Liver (tissue), 9 donors: ENCODE data around the gene SERTAD1. TPM values are rescaled to one million over a fixed set of nuclear protein-coding genes. Genes with fewer than 3 reads are reported as not detected.
"Not testable (repeated sequence)": the region's sequence is repeated elsewhere in the genome, so short reads cannot be mapped to it uniquely, and the experiment has no call there.

Experiments
- DNase-seq: peaks from one replicate; pipeline ENCODE4 v3.0.0-alpha.2; 2017; ENCODE audit warnings: low spot score
- H3K27ac ChIP-seq, 2 donors: one replicate each; pipeline ENCODE4 v1.7.0; 2013; ENCODE audit warnings: inconsistent platforms in 2 of 2, low read length in 2 of 2, control low read depth in 1 of 2, low read depth in 1 of 2, mild to moderate bottlenecking in 1 of 2
- H3K27me3 ChIP-seq, 4 donors: one replicate each; pipeline versions ENCODE4 v1.6.1 to v1.7.0; 2013; ENCODE audit warnings: low read length in 3 of 4, inconsistent platforms in 1 of 4, mild to moderate bottlenecking in 1 of 4, moderate library complexity in 1 of 4; ENCODE audit not compliant: control insufficient read depth in 4 of 4, insufficient read depth in 4 of 4
- H3K36me3 ChIP-seq, 4 donors: one replicate each; pipeline versions ENCODE4 v1.6.1 to v1.7.0; 2013; ENCODE audit warnings: low read length in 3 of 4, mild to moderate bottlenecking in 3 of 4, low read depth in 1 of 4, moderate library complexity in 1 of 4; ENCODE audit not compliant: control insufficient read depth in 4 of 4, insufficient read depth in 3 of 4
- H3K4me1 ChIP-seq, 4 donors: one replicate each; pipeline versions ENCODE4 v1.6.1 to v1.7.0; 2013; ENCODE audit warnings: low read length in 3 of 4, mild to moderate bottlenecking in 3 of 4, moderate library complexity in 1 of 4; ENCODE audit not compliant: control insufficient read depth in 4 of 4, insufficient read depth in 4 of 4
- H3K4me3 ChIP-seq, 3 donors: one replicate each; pipeline versions ENCODE4 v1.6.1 to v1.7.0; 2013; ENCODE audit warnings: low read length in 3 of 3, control low read depth in 1 of 3, low read depth in 1 of 3, mild to moderate bottlenecking in 1 of 3
- H3K9ac ChIP-seq, 2 donors: one replicate each; pipeline ENCODE4 v1.7.0; 2013; ENCODE audit warnings: low read length in 2 of 2, mild to moderate bottlenecking in 2 of 2, moderate library complexity in 2 of 2, control low read depth in 1 of 2, low read depth in 1 of 2
- H3K9me3 ChIP-seq, 4 donors: one replicate each; pipeline versions ENCODE4 v1.6.1 to v1.7.0; 2013; ENCODE audit warnings: low read length in 3 of 4; ENCODE audit not compliant: control insufficient read depth in 4 of 4
- ATF3 ChIP-seq: IDR thresholded peaks from 2 replicates; pipeline ENCODE4 v1.6.1; 2016; ENCODE audit warnings: antibody characterized with exemption
- CTCF ChIP-seq: fragments of 150-350 bp; IDR thresholded peaks from 2 replicates; pipeline ENCODE4 v1.5.1; 2017; ENCODE audit warnings: improper control_type of control experiment, low read depth, low read length; ENCODE audit not compliant: missing input control
- EGR1 ChIP-seq, 2 donors: IDR thresholded peaks; 2 replicates each; pipeline ENCODE4 v1.6.1; 2016 to 2018; ENCODE audit warnings: antibody characterized with exemption in 2 of 2, low read depth in 2 of 2
- FOXA1 ChIP-seq: IDR thresholded peaks from 2 replicates; pipeline ENCODE4 v1.6.1; 2016; ENCODE audit warnings: antibody characterized with exemption
- FOXA2 ChIP-seq: IDR thresholded peaks from 2 replicates; pipeline ENCODE4 v1.6.1; 2016; ENCODE audit warnings: antibody characterized with exemption
- GABPA ChIP-seq, 2 donors: IDR thresholded peaks in 1 of 2; conservative IDR thresholded peaks in 1 of 2; 2 replicates each; pipeline ENCODE4 v1.6.1; 2016; ENCODE audit warnings: antibody characterized with exemption in 2 of 2, mild to moderate bottlenecking in 1 of 2, moderate library complexity in 1 of 2
- HNF4A ChIP-seq, 2 donors: conservative IDR thresholded peaks; 2 replicates each; pipeline ENCODE4 v1.6.1; 2016; ENCODE audit warnings: antibody characterized with exemption in 2 of 2, mild to moderate bottlenecking in 2 of 2
- JUND ChIP-seq, 2 donors: IDR thresholded peaks; 2 replicates each; pipeline ENCODE4 v1.6.1; 2016; ENCODE audit warnings: antibody characterized with exemption in 2 of 2
- MAX ChIP-seq: IDR thresholded peaks from 2 replicates; pipeline ENCODE4 v1.6.1; 2016; ENCODE audit warnings: antibody characterized with exemption
- NR2F2 ChIP-seq: IDR thresholded peaks from 2 replicates; pipeline ENCODE4 v1.6.1; 2016; ENCODE audit warnings: antibody characterized with exemption
- RAD21 ChIP-seq, 2 donors: IDR thresholded peaks; 2 replicates each; pipeline ENCODE4 v1.6.1; 2016; ENCODE audit warnings: antibody characterized with exemption in 2 of 2, mild to moderate bottlenecking in 2 of 2
- SP1 ChIP-seq: IDR thresholded peaks from 2 replicates; pipeline ENCODE4 v1.6.1; 2018; ENCODE audit warnings: antibody characterized with exemption, mild to moderate bottlenecking
- TAF1 ChIP-seq: conservative IDR thresholded peaks from 2 replicates; pipeline ENCODE4 v1.6.1; 2016; ENCODE audit warnings: antibody characterized with exemption, mild to moderate bottlenecking
- ZBTB33 ChIP-seq: IDR thresholded peaks from 2 replicates; pipeline ENCODE4 v1.6.1; 2016; ENCODE audit warnings: antibody characterized with exemption
- WGBS: extraction: QIAGEN DNeasy Blood & Tissue Kit; methylation state at CpG from one replicate; pipeline ENCODE4 v1.1.7; 2013; 5-methylcytosine and 5-hydroxymethylcytosine counted together
- polyA plus RNA-seq, 2 donors: library from polyadenylated mRNA; stranded (reverse) in 1 of 2; unstranded in 1 of 2; fragments of 200-250 nt in 1 of 2; fragments of >200 nt in 1 of 2; fragmentation: Nextera tagmentation in 1 of 2; extraction: Ambion mirVana in 1 of 2; gene quantifications; one replicate each; pipeline versions ENCODE4 v1.2.1 to v1.2.3, GENCODE V29; 2013 to 2015
- total RNA-seq, 2 donors: library from RNA; depleted of rRNA; stranded (reverse); fragments of >200 nt; gene quantifications; one replicate each; pipeline ENCODE4 v1.2.3, GENCODE V29; 2014
- donor health status: healthy.
- donor health status: healthy.
- donor health status: healthy.
- donor health status: healthy.
- donor health status: healthy.

Gene SERTAD1
- total and polyA plus RNA-seq, 4 donors = 3.6 to 6.8 (median 4.9) TPM

- Histone ChIP-seq H3K9ac (no peak overlapping the region), H3K27me3 (no peaks in the 10 kb centered on the region), H3K27ac (no peak overlapping the region), H3K36me3 (no peaks in the 10 kb centered on the region), H3K4me1 (peaks cover 0 to 14% (median 13%) of the 10 kb centered on the region in 4 donors), H3K9me3 (no peaks in the 10 kb centered on the region), H3K4me3 (no peak overlapping the region)
- TF ChIP-seq SP1 (no peak), CTCF (no peak), MAX (no peak), EGR1 (IDR thresholded peaks at IDR 0.05; ENCODE audit: low read depth in 2 of 2) (no peak)
- 90% methylated on average over 3 of the region's 3 CpGs for WGBS
- no peak for DNase-seq
These were observed 5.9 kb upstream of the SERTAD1 start for GRCh38 chr19:40431698-40432097.

- not testable (repeated sequence) for H3K27me3 ChIP-seq, H3K9me3 ChIP-seq, DNase-seq, H3K9ac ChIP-seq, H3K4me3 ChIP-seq, H3K27ac ChIP-seq, H3K36me3 ChIP-seq
- WGBS = 97% methylated on average over 10 of the region's 10 CpGs
- H3K4me1 ChIP-seq = peaks cover 0 to 19% (median 14%) of the 10 kb centered on the region in 4 donors
These were observed 4.5 kb upstream of the SERTAD1 start for GRCh38 chr19:40430242-40430641.

GRCh38 chr19:40428197-40428596 is 2.4 kb upstream of the SERTAD1 start:
- H3K9me3 ChIP-seq, H3K4me3 ChIP-seq, H3K9ac ChIP-seq, H3K27ac ChIP-seq, H3K27me3 ChIP-seq, H3K36me3 ChIP-seq, DNase-seq: not testable (repeated sequence)
- peaks cover 0 to 22% (median 12%) of the 10 kb centered on the region in 4 donors for H3K4me1 ChIP-seq
- WGBS = 95% methylated on average over 7 of the region's 7 CpGs

- Histone ChIP-seq H3K4me3 (peak overlapping the region; percentile 53 to 82 (median 74)), H3K27ac (peak overlapping the region; percentile 88 to 95), H3K9me3 (no peaks in the 10 kb centered on the region), H3K36me3 (peaks cover 2 to 5% (median 4%) of the 10 kb centered on the region in 4 donors), H3K9ac (peak overlapping the region; percentile 76 to 87), H3K4me1 (peaks cover 0 to 16% (median 10%) of the 10 kb centered on the region in 4 donors), H3K27me3 (no peaks in the 10 kb centered on the region)
- no peak for DNase-seq
- TF ChIP-seq FOXA1 (no peak), ATF3 (no peak), SP1 (no peak), HNF4A (conservative IDR thresholded peaks at IDR 0.05) (no peak), ZBTB33 (no peak), EGR1 (IDR thresholded peaks at IDR 0.05; ENCODE audit: low read depth in 2 of 2) (no peak), RAD21 (IDR thresholded peaks at IDR 0.05) (no peak), TAF1 (no peak), JUND (IDR thresholded peaks at IDR 0.05) (no peak), GABPA (IDR thresholded peaks at IDR 0.05 in 1 of 2, conservative IDR thresholded peaks at IDR 0.05 in 1 of 2) (no peak), NR2F2 (no peak), FOXA2 (no peak)
- 3% methylated on average over 28 of the region's 28 CpGs for WGBS
These were observed 949 bp downstream of the SERTAD1 start for GRCh38 chr19:40424637-40425449.
